Left ventricle myocardium inferior (tissue), 1 donor: ENCODE data around the gene TINAGL1. TPM values are rescaled to one million over a fixed set of nuclear protein-coding genes. Genes with fewer than 3 reads are reported as not detected.
A peak's percentile ranks its signal among the peaks of the same experiment; 100 is the strongest.

ENCODE experiments used
- DNase-seq: peaks from one replicate; pipeline ENCODE4 v3.0.0-alpha.2; 2020
- H3K27ac ChIP-seq: fragments of 200-600 bp; replicated peaks from 2 replicates; pipeline ENCODE4 v1.8.0; 2021
- H3K27me3 ChIP-seq: fragments of 200-600 bp; 2 replicates; pipeline ENCODE4 v1.8.0; 2021; ENCODE audit warnings: low read depth
- H3K36me3 ChIP-seq: fragments of 200-600 bp; 2 replicates; pipeline ENCODE4 v1.8.0; 2021
- H3K4me1 ChIP-seq: fragments of 200-600 bp; 2 replicates; pipeline ENCODE4 v1.8.0; 2021
- H3K4me3 ChIP-seq: fragments of 200-600 bp; 2 replicates; pipeline ENCODE4 v1.8.0; 2021; ENCODE audit warnings: mild to moderate bottlenecking, moderate library complexity
- H3K9me3 ChIP-seq: fragments of 200-600 bp; replicated peaks from 2 replicates; pipeline ENCODE4 v1.8.0; 2021
- CTCF ChIP-seq: fragments of 200-600 bp; IDR thresholded peaks from 2 replicates; pipeline ENCODE4 v1.8.0; 2021; ENCODE audit warnings: antibody characterized with exemption, mild to moderate bottlenecking, borderline replicate concordance
- intact Hi-C: fragments of 100-400 bp; cut with micrococcal nuclease; formaldehyde crosslinking; loops from one replicate; pipeline ENCODE4 v1.11.0; 2022
- total RNA-seq: library from RNA; stranded (reverse); fragmentation: NEBNext Ultra II Directional; extraction: Animal tissue kit (Norgen Biotek cat#: 25700); gene quantifications from one replicate; pipeline ENCODE4 v1.2.1, GENCODE V29; 2021
- donor health status: DM: no; HTN: yes; CAD: no; lungs with severe emphysema.

The TINAGL1 gene
- total RNA-seq, 1 donor from 2014 or later: 223 TPM

GRCh38 chr1:31579374-31579773, 3.1 kb downstream of the TINAGL1 start:
- H3K36me3 ChIP-seq: peaks cover 34% of the 10 kb centered on the region
- intact Hi-C loops: no loop called here
- DNase-seq: peak; percentile 44

GRCh38 chr1:31580513-31580870, 4.2 kb downstream of the TINAGL1 start:
- intact Hi-C loops: no loop called here
- H3K27me3 ChIP-seq: no peaks in the 10 kb centered on the region
- no peaks in the 10 kb centered on the region for H3K9me3 ChIP-seq
- H3K4me3 ChIP-seq: peak overlapping the region; percentile 70
- H3K4me1 ChIP-seq: peaks cover 88% of the 10 kb centered on the region
- H3K27ac ChIP-seq: peak overlapping the region; percentile 97
- no peak for DNase-seq
- H3K36me3 ChIP-seq: peaks cover 45% of the 10 kb centered on the region
- TF ChIP-seq CTCF: no peak

More at GRCh38 chr1:31579374-31579773, 3.1 kb downstream of the TINAGL1 start:
- H3K27me3 ChIP-seq: no peaks in the 10 kb centered on the region
- peak overlapping the region; percentile 70 for H3K4me3 ChIP-seq
- TF ChIP-seq CTCF: no peak
- no peaks in the 10 kb centered on the region for H3K9me3 ChIP-seq
- peak overlapping the region; percentile 97 for H3K27ac ChIP-seq
- peaks cover 88% of the 10 kb centered on the region for H3K4me1 ChIP-seq

GRCh38 chr1:31580891-31581603, 4.7 kb downstream of the TINAGL1 start:
- no peak for TF ChIP-seq CTCF
- intact Hi-C loops: no loop called here
- H3K4me3 ChIP-seq: peak overlapping the region; percentile 70
- peaks cover 88% of the 10 kb centered on the region for H3K4me1 ChIP-seq
- no peaks in the 10 kb centered on the region for H3K27me3 ChIP-seq
- no peak for DNase-seq
- H3K27ac ChIP-seq: peak overlapping the region; percentile 97
- H3K9me3 ChIP-seq: no peaks in the 10 kb centered on the region
- peaks cover 50% of the 10 kb centered on the region for H3K36me3 ChIP-seq

GRCh38 chr1:31581821-31582810, 5.8 kb downstream of the TINAGL1 start:
- intact Hi-C loops: no loop called here
- H3K4me3 ChIP-seq: peak overlapping the region; percentile 70
- DNase-seq: no peak

More at GRCh38 chr1:31581821-31582810, 5.8 kb downstream of the TINAGL1 start:
- Histone ChIP-seq H3K4me1 (peaks cover 90% of the 10 kb centered on the region), H3K9me3 (no peaks in the 10 kb centered on the region), H3K36me3 (peaks cover 61% of the 10 kb centered on the region), H3K27ac (peak overlapping the region; percentile 97), H3K27me3 (no peaks in the 10 kb centered on the region)
- no peak for TF ChIP-seq CTCF
